Pancreas (tissue), 10 donors: ENCODE results near the gene OR5B21. TPM values are rescaled to one million over a fixed set of nuclear protein-coding genes. Genes with fewer than 3 reads are reported as not detected.

ENCODE experiments used
- ATAC-seq, 4 donors: fragments of 200-7000 bp; cut with Tn5 transposase; one replicate each; pipeline versions ENCODE4 v1.8.0 to v1.9.1; 2020; ENCODE audit warnings: mild to moderate bottlenecking in 4 of 4, moderate library complexity in 4 of 4
- DNase-seq, 6 donors: peaks; one replicate each; pipeline ENCODE4 v3.0.0-alpha.2; 2020
- FAIRE-seq: peaks from 2 replicates; lab custom pipeline; 2012; peaks lifted over from hg19 to GRCh38; lab: Jason Lieb, UNC
- H3K27ac ChIP-seq, 4 donors: fragments of 200-600 bp; sonication (generic); 1 replicate in 3 of 4; 2 replicates in 1 of 4; pipeline versions ENCODE4 v1.5.0 to v1.8.0; 2020
- H3K27me3 ChIP-seq, 4 donors: fragments of 200-600 bp; one replicate each; pipeline ENCODE4 v1.8.0; 2021
- H3K36me3 ChIP-seq, 3 donors: fragments of 200-600 bp; sonication (generic) in 1 of 3; one replicate each; pipeline versions ENCODE4 v1.5.0 to v1.8.0; 2020 to 2021
- H3K4me1 ChIP-seq, 3 donors: fragments of 200-600 bp; one replicate each; pipeline ENCODE4 v1.8.0; 2021
- H3K4me3 ChIP-seq, 4 donors: fragments of 200-600 bp; sonication (generic) in 2 of 4; one replicate each; pipeline versions ENCODE4 v1.5.0 to v1.8.0; 2020 to 2021
- H3K9me3 ChIP-seq, 4 donors: fragments of 200-600 bp; one replicate each; pipeline ENCODE4 v1.8.0; 2021
- WGBS, 2 donors: extraction: QIAGEN DNeasy Blood & Tissue Kit; methylation state at CpG; one replicate each; pipeline ENCODE4 v1.1.7; 2013; 5-methylcytosine and 5-hydroxymethylcytosine counted together
- intact Hi-C, 3 donors: fragments of 100-400 bp; cut with DNase I; formaldehyde crosslinking; loops; one replicate each; pipeline versions ENCODE4 v1.11.1 to v1.14.2; 2022
- polyA plus RNA-seq, 2 donors: library from polyadenylated mRNA; stranded (reverse); fragments of 200-250 nt; gene quantifications; one replicate each; pipeline ENCODE4 v1.2.3, GENCODE V29; 2013
- total RNA-seq, 6 donors: library from RNA; stranded (reverse); fragmentation: NEBNext Ultra II Directional in 4 of 6; extraction: Animal tissue kit (Norgen Biotek cat#: 25700) in 4 of 6; gene quantifications; one replicate each; pipeline versions ENCODE4 v1.2.1 to v1.2.4, GENCODE V29; 2021 to 2023
- TF ChIP-seq, protein P1 (sequence below), 4 donors: fragments of 200-600 bp; sonication (generic) in 3 of 4; IDR thresholded peaks; one replicate each; pipeline versions ENCODE4 v1.5.0 to v1.8.0; 2021; ENCODE audit warnings: antibody characterized with exemption in 4 of 4
- donor health status: healthy with polysubstance abuse.
- donor health status: DM: no; HTN: no; CAD: no; lungs with moderate emphysema.
- donor health status: DM: no; HTN: no; CAD: no.
- donor health status: control.
- donor health status: control.
- donor health status: Bipolar disorder and iron deficiency.
- donor health status: DM: yes; HTN: yes; CAD: no.
- donor health status: DM: no; HTN: no; CAD: no.
- donor health status: DM: no; HTN: no; CAD: no.
- donor health status: DM: yes; HTN: yes; CAD: no.

Gene OR5B21
- total and polyA plus RNA-seq, 8 donors, result not detected

DNA sequence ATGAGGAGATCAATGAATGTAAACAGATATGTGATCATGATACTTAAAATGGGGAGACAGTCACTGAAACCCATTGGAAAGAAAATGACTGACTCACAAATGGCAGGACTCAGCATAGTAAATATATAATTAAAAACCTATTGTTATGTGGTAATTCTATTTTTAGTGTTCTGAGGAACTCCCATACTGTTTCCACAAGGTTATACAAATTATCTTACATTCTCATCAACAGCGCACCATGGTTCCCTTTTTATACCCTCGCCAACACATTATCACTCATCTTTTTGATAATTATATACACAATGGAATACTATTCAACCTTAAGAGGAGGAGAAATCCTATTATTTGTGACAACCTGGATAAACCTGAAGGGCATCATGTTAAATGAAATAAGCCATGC, 17.1 kb downstream of the OR5B21 start:
- FAIRE-seq (no peak), DNase-seq (no peak), ATAC-seq (no peak)
- intact Hi-C loops, result no loop called here
- Histone ChIP-seq H3K27me3 (no peaks in the 10 kb centered on the region), H3K27ac (no peak overlapping the region), H3K4me3 (no peak overlapping the region), H3K9me3 (no peaks in the 10 kb centered on the region), H3K36me3 (no peaks in the 10 kb centered on the region), H3K4me1 (no peaks in the 10 kb centered on the region)
- WGBS, 2 donors, result 63 to 69% methylated on average over 2 of the region's 2 CpGs
- TF ChIP-seq, protein P1, sequence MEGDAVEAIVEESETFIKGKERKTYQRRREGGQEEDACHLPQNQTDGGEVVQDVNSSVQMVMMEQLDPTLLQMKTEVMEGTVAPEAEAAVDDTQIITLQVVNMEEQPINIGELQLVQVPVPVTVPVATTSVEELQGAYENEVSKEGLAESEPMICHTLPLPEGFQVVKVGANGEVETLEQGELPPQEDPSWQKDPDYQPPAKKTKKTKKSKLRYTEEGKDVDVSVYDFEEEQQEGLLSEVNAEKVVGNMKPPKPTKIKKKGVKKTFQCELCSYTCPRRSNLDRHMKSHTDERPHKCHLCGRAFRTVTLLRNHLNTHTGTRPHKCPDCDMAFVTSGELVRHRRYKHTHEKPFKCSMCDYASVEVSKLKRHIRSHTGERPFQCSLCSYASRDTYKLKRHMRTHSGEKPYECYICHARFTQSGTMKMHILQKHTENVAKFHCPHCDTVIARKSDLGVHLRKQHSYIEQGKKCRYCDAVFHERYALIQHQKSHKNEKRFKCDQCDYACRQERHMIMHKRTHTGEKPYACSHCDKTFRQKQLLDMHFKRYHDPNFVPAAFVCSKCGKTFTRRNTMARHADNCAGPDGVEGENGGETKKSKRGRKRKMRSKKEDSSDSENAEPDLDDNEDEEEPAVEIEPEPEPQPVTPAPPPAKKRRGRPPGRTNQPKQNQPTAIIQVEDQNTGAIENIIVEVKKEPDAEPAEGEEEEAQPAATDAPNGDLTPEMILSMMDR (IDR thresholded peaks at IDR 0.05), result no peak

DNA sequence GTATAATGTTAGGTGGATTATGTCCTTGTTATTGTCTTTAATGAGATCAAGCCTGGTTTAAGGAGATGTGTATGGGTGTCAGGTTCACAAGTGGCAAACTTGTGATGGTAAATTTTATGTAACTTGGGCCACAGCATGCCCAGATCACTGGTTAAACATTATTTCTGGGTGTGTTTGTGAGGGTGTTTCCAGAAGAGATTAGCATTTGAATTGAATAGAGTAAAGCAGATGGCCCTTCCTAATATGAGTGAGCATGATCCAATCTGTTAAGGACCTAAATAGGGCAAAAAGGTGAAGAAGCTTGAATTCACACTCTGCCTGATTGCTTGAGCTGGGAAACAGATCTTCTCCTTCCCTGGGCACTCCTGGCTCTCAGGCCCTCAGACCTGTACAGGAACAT, 20.7 kb downstream of the OR5B21 start:
- TF ChIP-seq, protein P1 (IDR thresholded peaks at IDR 0.05), result no peak
- Histone ChIP-seq H3K9me3 (no peaks in the 10 kb centered on the region), H3K36me3 (no peaks in the 10 kb centered on the region), H3K27ac (no peak overlapping the region), H3K27me3 (no peaks in the 10 kb centered on the region), H3K4me3 (no peak overlapping the region), H3K4me1 (no peaks in the 10 kb centered on the region)
- intact Hi-C loops, result no loop called here
- FAIRE-seq (no peak), DNase-seq (no peak), ATAC-seq (no peak)

DNA sequence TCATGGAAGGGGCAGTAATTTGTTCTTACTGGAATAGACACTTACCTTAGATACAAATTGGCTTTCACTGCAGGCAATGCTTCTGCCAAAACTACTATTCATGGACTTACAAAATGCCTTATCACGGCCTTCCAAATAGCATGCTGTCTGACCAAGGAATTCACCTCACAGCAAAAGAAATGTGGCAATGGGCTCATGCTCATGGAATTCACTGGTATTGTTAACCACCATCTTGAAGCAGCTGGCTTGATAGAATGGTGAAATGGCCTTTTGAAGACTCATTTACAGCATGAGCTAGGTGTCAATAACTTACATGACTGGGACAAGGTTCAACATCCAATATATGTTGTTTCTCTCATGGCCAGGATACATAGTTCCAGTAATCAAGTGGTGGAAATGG, 21.9 kb downstream of the OR5B21 start:
- FAIRE-seq (no peak), DNase-seq (no peak), ATAC-seq (no peak)
- H3K9me3 ChIP-seq, result no peaks in the 10 kb centered on the region
- H3K36me3 ChIP-seq, result no peaks in the 10 kb centered on the region
- no peak overlapping the region for H3K4me3 ChIP-seq
- intact Hi-C loops, result no loop called here
- TF ChIP-seq, protein P1 (IDR thresholded peaks at IDR 0.05), result no peak
- H3K4me1 ChIP-seq, result no peaks in the 10 kb centered on the region
- WGBS, 2 donors, result 81 to 100% methylated on average over 1 of the region's 1 CpG
- H3K27ac ChIP-seq, result no peak overlapping the region
- no peaks in the 10 kb centered on the region for H3K27me3 ChIP-seq

DNA sequence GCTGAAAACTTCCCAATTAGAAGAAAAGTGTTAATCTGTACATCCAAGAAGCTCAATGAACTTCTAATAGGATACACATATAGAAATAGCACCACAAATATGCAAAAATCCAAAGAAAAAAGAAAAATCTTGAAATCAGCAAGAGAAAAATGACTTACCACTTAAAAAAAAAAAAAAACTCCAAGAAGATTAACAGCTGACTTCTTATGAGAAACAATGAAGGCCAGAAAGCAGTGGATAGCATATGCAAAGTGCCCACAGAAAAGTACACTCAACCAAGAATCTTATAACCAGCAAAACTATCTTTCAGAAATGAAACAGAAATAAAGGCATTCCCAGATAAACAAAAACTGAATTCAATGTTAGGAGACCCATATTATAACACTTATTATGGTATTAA, 36.0 kb downstream of the OR5B21 start:
- no peak overlapping the region for H3K4me3 ChIP-seq
- FAIRE-seq (no peak), ATAC-seq (no peak), DNase-seq (no peak)
- TF ChIP-seq, protein P1 (IDR thresholded peaks at IDR 0.05), result no peak
- no peaks in the 10 kb centered on the region for H3K4me1 ChIP-seq
- no peaks in the 10 kb centered on the region for H3K36me3 ChIP-seq
- H3K9me3 ChIP-seq, result no peaks in the 10 kb centered on the region
- intact Hi-C loops, result no loop called here
- H3K27ac ChIP-seq, result no peak overlapping the region
- no peaks in the 10 kb centered on the region for H3K27me3 ChIP-seq

DNA sequence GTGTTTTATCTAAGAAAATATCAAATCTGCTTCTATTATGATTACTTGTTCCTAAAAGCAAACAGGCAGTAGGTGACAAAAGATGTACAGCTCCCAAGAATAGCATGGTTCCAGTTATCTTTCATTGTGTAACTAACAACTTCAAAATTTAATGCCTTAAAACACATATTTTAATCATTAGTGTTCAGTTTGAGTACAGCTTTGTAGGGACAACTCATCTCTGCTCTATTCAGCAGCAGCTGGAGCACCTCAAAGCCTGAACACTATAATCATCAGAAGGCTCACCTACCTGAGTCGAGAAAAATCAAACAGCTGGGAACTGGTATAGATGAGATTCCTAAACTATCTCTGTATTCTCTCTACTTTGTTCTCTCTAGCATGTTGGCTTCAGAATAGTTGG, 41.6 kb downstream of the OR5B21 start:
- no peak for DNase-seq
- intact Hi-C loops, result no loop called here
- H3K9me3 ChIP-seq, result no peaks in the 10 kb centered on the region
- no peaks in the 10 kb centered on the region for H3K4me1 ChIP-seq
- H3K4me3 ChIP-seq, result no peak overlapping the region
- no peaks in the 10 kb centered on the region for H3K36me3 ChIP-seq
- H3K27me3 ChIP-seq, result no peaks in the 10 kb centered on the region
- ATAC-seq, result no peak
- WGBS, 2 donors, result 47 to 86% methylated on average over 1 of the region's 1 CpG
- H3K27ac ChIP-seq, result no peak overlapping the region
- TF ChIP-seq, protein P1 (IDR thresholded peaks at IDR 0.05), result no peak
- FAIRE-seq, result no peak
